GM12878 (cell line): ENCODE measurements around the gene MFNG. TPM values are rescaled to one million over a fixed set of nuclear protein-coding genes. Genes with fewer than 3 reads are reported as not detected.

Experiments
- BHLHE40 ChIP-seq, 2 experiments: fragments of 450-650 bp in 1 of 2; IDR thresholded peaks; 2 replicates each; pipeline ENCODE4 v1.6.1; 2011 to 2017; ENCODE audit warnings: low read depth in 2 of 2, borderline replicate concordance in 1 of 2, improper control_type of control experiment in 1 of 2, low read length in 1 of 2, mild to moderate bottlenecking in 1 of 2
- BMI1 ChIP-seq: fragments of 450-650 bp; IDR thresholded peaks from 2 replicates; pipeline ENCODE4 v1.6.1; 2016; ENCODE audit warnings: mild to moderate bottlenecking, moderate library complexity, borderline replicate concordance
- BRCA1 ChIP-seq: IDR thresholded peaks from 2 replicates; pipeline ENCODE4 v1.6.1; 2011; ENCODE audit warnings: low read depth, low read length, improper control_type of control experiment
- CBFB ChIP-seq: IDR thresholded peaks from 2 replicates; pipeline ENCODE4 v1.6.1; 2016; ENCODE audit warnings: antibody characterized with exemption, low read depth
- CREB1 ChIP-seq: IDR thresholded peaks from 2 replicates; pipeline ENCODE4 v1.6.1; 2012; ENCODE audit warnings: low read depth, mild to moderate bottlenecking, inconsistent platforms
- GATAD2B ChIP-seq: fragments of 450-650 bp; conservative IDR thresholded peaks from 2 replicates; pipeline ENCODE4 v1.6.1; 2017; ENCODE audit warnings: low read depth, mild to moderate bottlenecking, moderate library complexity
- IRF3 ChIP-seq: fragments of 450-650 bp; IDR thresholded peaks from 2 replicates; pipeline ENCODE4 v1.6.1; 2014; ENCODE audit warnings: mild to moderate bottlenecking
- JUNB ChIP-seq: IDR thresholded peaks from 2 replicates; pipeline ENCODE4 v1.6.1; 2016; ENCODE audit warnings: antibody characterized with exemption, mild to moderate bottlenecking
- JUND ChIP-seq: IDR thresholded peaks from 2 replicates; pipeline ENCODE4 v1.6.1; 2012; ENCODE audit warnings: low read depth, mild to moderate bottlenecking, low read length, improper control_type of control experiment, moderate library complexity
- NR2C2 ChIP-seq: IDR thresholded peaks from 2 replicates; pipeline ENCODE4 v1.6.1; 2011; ENCODE audit warnings: borderline replicate concordance, low read depth; ENCODE audit not compliant: control insufficient read depth, insufficient read length
- PAX5 ChIP-seq: IDR thresholded peaks from 2 replicates; pipeline ENCODE4 v1.6.1; 2011; ENCODE audit warnings: low read depth, low read length, borderline replicate concordance
- PML ChIP-seq: IDR thresholded peaks from 2 replicates; pipeline ENCODE4 v1.6.1; 2012; ENCODE audit warnings: low read length, inconsistent platforms
- POU2F2 ChIP-seq: IDR thresholded peaks from 3 replicates; pipeline ENCODE4 v1.6.1; 2011; ENCODE audit warnings: low read depth, mild to moderate bottlenecking, low read length, borderline replicate concordance
- RCOR1 ChIP-seq: conservative IDR thresholded peaks from 2 replicates; pipeline ENCODE4 v1.6.1; 2012; ENCODE audit warnings: low read depth, low read length, improper control_type of control experiment
- SP1 ChIP-seq: IDR thresholded peaks from one replicate; pipeline ENCODE4 v1.6.1; 2011; ENCODE audit warnings: low read depth, low read length
- SREBF1 ChIP-seq: IDR thresholded peaks from 2 replicates; pipeline ENCODE4 v1.6.1; 2012; ENCODE audit warnings: mild to moderate bottlenecking, low read length
- STAT1 ChIP-seq: fragments of 450-650 bp; conservative IDR thresholded peaks from 2 replicates; pipeline ENCODE4 v1.6.1; 2014; ENCODE audit warnings: antibody characterized with exemption, mild to moderate bottlenecking
- TCF12 ChIP-seq: IDR thresholded peaks from 2 replicates; pipeline ENCODE4 v1.6.1; 2011; ENCODE audit warnings: low read depth, mild to moderate bottlenecking, low read length
- ZBTB33 ChIP-seq: fragments of 450-650 bp; IDR thresholded peaks from 2 replicates; pipeline ENCODE4 v1.6.1; 2017; ENCODE audit warnings: mild to moderate bottlenecking
- ZNF622 ChIP-seq: fragments of 450-650 bp; IDR thresholded peaks from 2 replicates; pipeline ENCODE4 v1.6.1; 2017; ENCODE audit warnings: mild to moderate bottlenecking, inconsistent platforms
- polyA plus RNA-seq, 11 experiments: library from polyadenylated mRNA; depleted of rRNA in 4 of 11; unstranded in 6 of 11; stranded (reverse) in 5 of 11; fragments of >200 nt; fragmentation: Nextera tagmentation in 4 of 11; fragmentation: Illumina TruSeq in 1 of 11; extraction: Ambion mirVana in 4 of 11; extraction: Trizol in 1 of 11; gene quantifications; 1 replicate in 1 of 11; 2 replicates in 10 of 11; pipeline versions ENCODE4 v1.2.1 to v1.2.3, GENCODE V29; 2011 to 2016; ENCODE audit warnings: inconsistent platforms in 2 of 11, missing spikeins in 2 of 11, low read depth in 1 of 11
- total RNA-seq, 4 experiments: library from RNA; depleted of rRNA in 3 of 4; stranded (reverse); fragments of >200 nt in 3 of 4; fragmentation: Illumina TruSeq in 1 of 4; extraction: Trizol in 1 of 4; gene quantifications; 2 replicates each; pipeline versions ENCODE4 v1.2.1 to v1.2.3, GENCODE V29; 2013 to 2021
- TF ChIP-seq, protein P1 (sequence below): fragments of 450-650 bp; IDR thresholded peaks from 2 replicates; pipeline ENCODE4 v1.6.1; 2018; ENCODE audit warnings: mild to moderate bottlenecking, low read depth, moderate library complexity; ENCODE audit not compliant: partially characterized antibody
- TF ChIP-seq, protein P2 (sequence below): fragments of 450-650 bp; conservative IDR thresholded peaks from 2 replicates; pipeline ENCODE4 v1.6.1; 2017; ENCODE audit warnings: mild to moderate bottlenecking, moderate library complexity

MFNG gene
- total and polyA plus RNA-seq, 10 of the 15 experiments (the other 5 are each of a cell fraction or from before 2014, with no cell fraction given): 11.5 to 117 (median 68.5) TPM

GRCh38 chr22:37485395-37486223 is 575 bp downstream of the MFNG start (continued):
- TF ChIP-seq, protein P1, sequence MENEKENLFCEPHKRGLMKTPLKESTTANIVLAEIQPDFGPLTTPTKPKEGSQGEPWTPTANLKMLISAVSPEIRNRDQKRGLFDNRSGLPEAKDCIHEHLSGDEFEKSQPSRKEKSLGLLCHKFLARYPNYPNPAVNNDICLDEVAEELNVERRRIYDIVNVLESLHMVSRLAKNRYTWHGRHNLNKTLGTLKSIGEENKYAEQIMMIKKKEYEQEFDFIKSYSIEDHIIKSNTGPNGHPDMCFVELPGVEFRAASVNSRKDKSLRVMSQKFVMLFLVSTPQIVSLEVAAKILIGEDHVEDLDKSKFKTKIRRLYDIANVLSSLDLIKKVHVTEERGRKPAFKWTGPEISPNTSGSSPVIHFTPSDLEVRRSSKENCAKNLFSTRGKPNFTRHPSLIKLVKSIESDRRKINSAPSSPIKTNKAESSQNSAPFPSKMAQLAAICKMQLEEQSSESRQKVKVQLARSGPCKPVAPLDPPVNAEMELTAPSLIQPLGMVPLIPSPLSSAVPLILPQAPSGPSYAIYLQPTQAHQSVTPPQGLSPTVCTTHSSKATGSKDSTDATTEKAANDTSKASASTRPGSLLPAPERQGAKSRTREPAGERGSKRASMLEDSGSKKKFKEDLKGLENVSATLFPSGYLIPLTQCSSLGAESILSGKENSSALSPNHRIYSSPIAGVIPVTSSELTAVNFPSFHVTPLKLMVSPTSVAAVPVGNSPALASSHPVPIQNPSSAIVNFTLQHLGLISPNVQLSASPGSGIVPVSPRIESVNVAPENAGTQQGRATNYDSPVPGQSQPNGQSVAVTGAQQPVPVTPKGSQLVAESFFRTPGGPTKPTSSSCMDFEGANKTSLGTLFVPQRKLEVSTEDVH: no peak
- no peak; a peak in 1 of 4 replicates for TF ChIP-seq BHLHE40 (IDR thresholded peaks at IDR 0.05; ENCODE audit: borderline replicate concordance in 1 of 2, low read depth in 2 of 2, low read length in 1 of 2)
- TF ChIP-seq JUNB: no peak
- no peak for TF ChIP-seq GATAD2B
- no peak for TF ChIP-seq IRF3
- no peak for TF ChIP-seq STAT1
- no peak for TF ChIP-seq CBFB
- TF ChIP-seq BMI1: no peak
- no peak for TF ChIP-seq PAX5
- TF ChIP-seq TCF12: no peak
- TF ChIP-seq POU2F2: no peak
- TF ChIP-seq ZNF622: no peak
- no peak for TF ChIP-seq JUND
- TF ChIP-seq, protein P2, sequence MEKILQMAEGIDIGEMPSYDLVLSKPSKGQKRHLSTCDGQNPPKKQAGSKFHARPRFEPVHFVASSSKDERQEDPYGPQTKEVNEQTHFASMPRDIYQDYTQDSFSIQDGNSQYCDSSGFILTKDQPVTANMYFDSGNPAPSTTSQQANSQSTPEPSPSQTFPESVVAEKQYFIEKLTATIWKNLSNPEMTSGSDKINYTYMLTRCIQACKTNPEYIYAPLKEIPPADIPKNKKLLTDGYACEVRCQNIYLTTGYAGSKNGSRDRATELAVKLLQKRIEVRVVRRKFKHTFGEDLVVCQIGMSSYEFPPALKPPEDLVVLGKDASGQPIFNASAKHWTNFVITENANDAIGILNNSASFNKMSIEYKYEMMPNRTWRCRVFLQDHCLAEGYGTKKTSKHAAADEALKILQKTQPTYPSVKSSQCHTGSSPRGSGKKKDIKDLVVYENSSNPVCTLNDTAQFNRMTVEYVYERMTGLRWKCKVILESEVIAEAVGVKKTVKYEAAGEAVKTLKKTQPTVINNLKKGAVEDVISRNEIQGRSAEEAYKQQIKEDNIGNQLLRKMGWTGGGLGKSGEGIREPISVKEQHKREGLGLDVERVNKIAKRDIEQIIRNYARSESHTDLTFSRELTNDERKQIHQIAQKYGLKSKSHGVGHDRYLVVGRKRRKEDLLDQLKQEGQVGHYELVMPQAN: no peak; the same call in 1 of the 2 replicates
- no peak for TF ChIP-seq NR2C2
- no peak for TF ChIP-seq ZBTB33
- no peak for TF ChIP-seq PML
- peak; percentile 44 for TF ChIP-seq SP1
- no peak for TF ChIP-seq BRCA1
- no peak for TF ChIP-seq CREB1
- no peak for TF ChIP-seq RCOR1
- TF ChIP-seq SREBF1: no peak
